Lower leg skin (tissue), 3 donors: ENCODE data around the gene MCHR1.

Experiments used
- POLR2A ChIP-seq, 2 donors: fragments of 450-650 bp; IDR thresholded peaks; one replicate each; pipeline ENCODE4 v1.6.1; 2016 to 2017; ENCODE audit warnings: antibody characterized with exemption in 2 of 2, mild to moderate bottlenecking in 1 of 2, moderate library complexity in 1 of 2
- TF ChIP-seq, protein P1 (sequence below), 3 donors: fragments of 450-650 bp; IDR thresholded peaks; one replicate each; pipeline ENCODE4 v1.5.1; 2016; ENCODE audit warnings: antibody characterized with exemption in 3 of 3, mild to moderate bottlenecking in 3 of 3, moderate library complexity in 2 of 3

DNA sequence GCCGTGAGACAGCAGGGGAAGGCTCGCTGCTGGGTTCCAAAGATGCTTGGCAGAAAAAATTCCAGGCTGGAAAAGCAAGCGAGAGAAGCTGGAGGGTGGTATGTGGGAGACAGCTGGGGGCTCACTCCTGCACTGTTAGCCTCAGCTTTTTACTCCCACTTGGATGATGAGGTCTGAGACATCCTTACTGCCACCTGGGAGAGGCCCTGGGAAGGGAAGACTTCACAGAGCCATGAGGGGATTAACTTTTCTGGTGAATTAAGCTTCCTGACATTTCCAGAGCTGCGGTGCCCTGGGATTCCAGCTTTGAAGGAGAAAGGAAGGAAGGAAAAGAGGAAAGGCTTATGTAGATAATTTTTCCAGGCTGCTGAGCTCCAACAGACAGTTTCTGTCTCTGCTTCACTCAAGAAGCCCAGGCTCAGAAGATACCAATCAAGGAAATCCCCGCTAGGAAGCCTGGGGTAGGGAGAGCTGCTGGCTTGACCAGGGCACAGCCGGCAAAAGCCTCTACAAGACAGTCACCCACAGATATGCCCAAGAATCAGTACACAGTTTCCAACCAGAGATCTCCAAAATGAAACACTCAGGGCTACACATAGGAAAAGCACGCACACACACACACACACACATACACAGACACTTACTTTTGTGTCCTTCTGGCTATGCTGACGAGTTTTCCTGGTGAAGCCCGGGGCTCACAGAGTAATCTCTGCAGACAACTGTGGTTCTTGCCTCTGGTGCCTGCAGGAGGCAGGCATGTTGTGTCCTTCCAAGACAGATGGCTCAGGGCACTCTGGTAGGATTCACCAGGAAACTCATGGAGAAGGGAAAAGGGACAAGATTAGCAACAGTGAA lies 907 bp downstream of the MCHR1 start:
- TF ChIP-seq POLR2A (IDR thresholded peaks at IDR 0.05): no peak
- TF ChIP-seq, protein P1, sequence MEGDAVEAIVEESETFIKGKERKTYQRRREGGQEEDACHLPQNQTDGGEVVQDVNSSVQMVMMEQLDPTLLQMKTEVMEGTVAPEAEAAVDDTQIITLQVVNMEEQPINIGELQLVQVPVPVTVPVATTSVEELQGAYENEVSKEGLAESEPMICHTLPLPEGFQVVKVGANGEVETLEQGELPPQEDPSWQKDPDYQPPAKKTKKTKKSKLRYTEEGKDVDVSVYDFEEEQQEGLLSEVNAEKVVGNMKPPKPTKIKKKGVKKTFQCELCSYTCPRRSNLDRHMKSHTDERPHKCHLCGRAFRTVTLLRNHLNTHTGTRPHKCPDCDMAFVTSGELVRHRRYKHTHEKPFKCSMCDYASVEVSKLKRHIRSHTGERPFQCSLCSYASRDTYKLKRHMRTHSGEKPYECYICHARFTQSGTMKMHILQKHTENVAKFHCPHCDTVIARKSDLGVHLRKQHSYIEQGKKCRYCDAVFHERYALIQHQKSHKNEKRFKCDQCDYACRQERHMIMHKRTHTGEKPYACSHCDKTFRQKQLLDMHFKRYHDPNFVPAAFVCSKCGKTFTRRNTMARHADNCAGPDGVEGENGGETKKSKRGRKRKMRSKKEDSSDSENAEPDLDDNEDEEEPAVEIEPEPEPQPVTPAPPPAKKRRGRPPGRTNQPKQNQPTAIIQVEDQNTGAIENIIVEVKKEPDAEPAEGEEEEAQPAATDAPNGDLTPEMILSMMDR (IDR thresholded peaks at IDR 0.05): no peak
